ENCODE results near the gene NUTM2E.
"Not testable (repeated sequence)": the region's sequence is repeated elsewhere in the genome, so short reads cannot be mapped to it uniquely, and the experiment has no call there.

- TF ChIP-seq ZBTB43 (CRISPR knock-in tag; IDR thresholded peaks at IDR 0.05); STAT6 (CRISPR knock-in tag; conservative IDR thresholded peaks at IDR 0.05; ENCODE audit: low read depth); CTCF (IDR thresholded peaks at IDR 0.05); SMAD3 (CRISPR knock-in tag; IDR thresholded peaks at IDR 0.05; ENCODE audit: borderline replicate concordance); CREB1 (CRISPR knock-in tag; IDR thresholded peaks at IDR 0.05); IRF2 (CRISPR knock-in tag; IDR thresholded peaks at IDR 0.05; ENCODE audit: borderline replicate concordance, low read depth); E2F4 (CRISPR knock-in tag; IDR thresholded peaks at IDR 0.05; ENCODE audit: borderline replicate concordance, low read depth); PREB (CRISPR knock-in tag; IDR thresholded peaks at IDR 0.05; ENCODE audit: borderline replicate concordance); MAX (CRISPR knock-in tag; IDR thresholded peaks at IDR 0.05); ATF2 (CRISPR knock-in tag; IDR thresholded peaks at IDR 0.05; ENCODE audit: borderline replicate concordance, low read depth); TCF7 (CRISPR knock-in tag; IDR thresholded peaks at IDR 0.05; ENCODE audit: low read depth); E2F5 (CRISPR knock-in tag; IDR thresholded peaks at IDR 0.05): not testable (repeated sequence)
Measured at GRCh38 chr10:79825587-79826011, 940 bp upstream of the NUTM2E start.
